SH-SY5Y (cell line): Measurements from ENCODE around the gene FBXO24.

Experiments used
- GATA2 ChIP-seq: IDR thresholded peaks from 2 replicates; pipeline ENCODE4 v1.6.1; 2011; ENCODE audit warnings: mild to moderate bottlenecking, low read depth, low read length
- GATA3 ChIP-seq: IDR thresholded peaks from 2 replicates; pipeline ENCODE4 v1.6.1; 2011; ENCODE audit warnings: low read depth, mild to moderate bottlenecking, low read length, moderate library complexity

GRCh38 chr7:100547872-100548271 is 38.3 kb upstream of the FBXO24 start:
- TF ChIP-seq GATA3 (no peak), GATA2 (no peak)
